Naive thymus-derived CD8-positive, alpha-beta T cell (primary cell): ENCODE measurements around the gene DIPK1B. TPM values are rescaled to one million over a fixed set of nuclear protein-coding genes. Genes with fewer than 3 reads are reported as not detected.

Experiments
- ATAC-seq, 2 donors: fragments of 150-1000 bp; cut with Tn5 transposase in 1 of 2; sonication (Bioruptor Pico), chemical (Tn5 transposase) in 1 of 2; 1 replicate in 1 of 2; 2 replicates in 1 of 2; pipeline ENCODE4 v1.10.0; 2021; ENCODE audit warnings: mild to moderate bottlenecking in 2 of 2, moderate library complexity in 2 of 2
- POLR2A ChIA-PET: fragments of 350-600 bp; sonication (Branson Sonifier 250); formaldehyde crosslinking; loops from one replicate; lab custom pipeline; 2021; ENCODE audit warnings: antibody characterized with exemption; lab: Charles Lee
- DNase-seq, 10 donors: peaks; one replicate each; pipeline versions ENCODE4 v3.0.0 to v3.0.0-alpha.2; 2020 to 2022
- H3K27ac Mint-ChIP-seq, 10 donors: one replicate each; pipeline ENCODE4 v1.8.0; 2020 to 2022; ENCODE audit warnings: mild to moderate bottlenecking in 10 of 10, mixed read lengths in 10 of 10, moderate library complexity in 4 of 10, inconsistent platforms in 1 of 10
- H3K27me3 Mint-ChIP-seq, 5 donors: one replicate each; pipeline ENCODE4 v1.8.0; 2021 to 2022; ENCODE audit warnings: mixed read lengths in 5 of 5
- H3K36me3 Mint-ChIP-seq, 3 donors: one replicate each; pipeline ENCODE4 v1.8.0; 2020 to 2022; ENCODE audit warnings: mixed read lengths in 3 of 3, mild to moderate bottlenecking in 2 of 3, inconsistent platforms in 1 of 3
- H3K4me1 Mint-ChIP-seq, 4 donors: one replicate each; pipeline ENCODE4 v1.8.0; 2021 to 2022; ENCODE audit warnings: mixed read lengths in 4 of 4
- H3K4me3 Mint-ChIP-seq, 10 donors: one replicate each; pipeline ENCODE4 v1.8.0; 2020 to 2022; ENCODE audit warnings: mild to moderate bottlenecking in 10 of 10, mixed read lengths in 10 of 10, moderate library complexity in 6 of 10, inconsistent platforms in 1 of 10
- H3K9me3 Mint-ChIP-seq, 9 donors: one replicate each; pipeline ENCODE4 v1.8.0; 2020 to 2022; ENCODE audit warnings: mixed read lengths in 9 of 9, mild to moderate bottlenecking in 3 of 9, inconsistent platforms in 1 of 9, moderate library complexity in 1 of 9
- polyA plus RNA-seq, 3 donors: library from polyadenylated mRNA; unstranded; fragments of 300-500 nt; fragmentation: Illumina TruSeq; gene quantifications; one replicate each; pipeline ENCODE4 v1.2.3, GENCODE V29; 2021
- total RNA-seq, 8 experiments: library from RNA in 2 of 8; stranded (reverse) in 2 of 8; gene quantifications; one replicate each; pipeline ENCODE4 v1.2.3 and lab custom pipeline; 2021 to 2026

Gene DIPK1B
- total and polyA plus RNA-seq, 5 experiments from 2014 or later = 0.07 to 1.1 (median 0.58) TPM; not detected in 2

GRCh38 chr9:136684799-136685198 is 27.6 kb upstream of the DIPK1B start:
- H3K27ac Mint-ChIP-seq = no peak overlapping the region
- no peaks in the 10 kb centered on the region for H3K36me3 Mint-ChIP-seq
- ATAC-seq = no peak
- POLR2A ChIA-PET = no interaction called here
- no peaks in the 10 kb centered on the region for H3K27me3 Mint-ChIP-seq
- peaks cover 4 to 15% (median 9%) of the 10 kb centered on the region in 4 donors for H3K4me1 Mint-ChIP-seq
- DNase-seq = no peak
- peak overlapping the region in 3 of 10 donors; percentile 24 to 58 (median 48) for H3K4me3 Mint-ChIP-seq
- H3K9me3 Mint-ChIP-seq = no peaks in the 10 kb centered on the region

- peaks cover 4 to 14% (median 9%) of the 10 kb centered on the region in 4 donors for H3K4me1 Mint-ChIP-seq
- no peak for ATAC-seq
- no peak for DNase-seq
- POLR2A ChIA-PET = no interaction called here
- H3K27me3 Mint-ChIP-seq = no peaks in the 10 kb centered on the region
- peak overlapping the region in 4 of 10 donors; percentile 2 to 87 (median 43) for H3K4me3 Mint-ChIP-seq
- no peaks in the 10 kb centered on the region for H3K9me3 Mint-ChIP-seq
- peak overlapping the region in 1 of 10 donors; percentile 38 for H3K27ac Mint-ChIP-seq
- no peaks in the 10 kb centered on the region for H3K36me3 Mint-ChIP-seq
Measured at GRCh38 chr9:136685216-136685615, 27.2 kb upstream of the DIPK1B start.

GRCh38 chr9:136685790-136686533 is 26.4 kb upstream of the DIPK1B start:
- no peak for DNase-seq
- no peaks in the 10 kb centered on the region for H3K9me3 Mint-ChIP-seq
- POLR2A ChIA-PET = interaction anchor here (0.5 to 1.9 kb wide), 2 partner anchors 41 to 445 kb away, joined by 3 to 5 read pairs; no protein-coding TSS in a partner anchor
- H3K36me3 Mint-ChIP-seq = no peaks in the 10 kb centered on the region
- peak overlapping the region in 4 of 10 donors; percentile 56 to 87 (median 61) for H3K27ac Mint-ChIP-seq
- peaks cover 4 to 14% (median 9%) of the 10 kb centered on the region in 4 donors for H3K4me1 Mint-ChIP-seq
- H3K4me3 Mint-ChIP-seq = peak overlapping the region; percentile 66 to 87 (median 79)
- no peaks in the 10 kb centered on the region for H3K27me3 Mint-ChIP-seq
- ATAC-seq = no peak

- H3K27ac Mint-ChIP-seq = no peak overlapping the region
- H3K27me3 Mint-ChIP-seq = no peaks in the 10 kb centered on the region
- ATAC-seq (peak; percentile 6 to 10), DNase-seq (no peak)
- H3K4me1 Mint-ChIP-seq = peaks cover 4 to 14% (median 9%) of the 10 kb centered on the region in 4 donors
- POLR2A ChIA-PET = interaction anchor here (0.5 to 1.9 kb wide), 2 partner anchors 41 to 445 kb away, joined by 3 to 5 read pairs; no protein-coding TSS in a partner anchor
- H3K4me3 Mint-ChIP-seq = peak overlapping the region; percentile 66 to 87 (median 79)
- H3K36me3 Mint-ChIP-seq = no peaks in the 10 kb centered on the region
- H3K9me3 Mint-ChIP-seq = no peaks in the 10 kb centered on the region
Measured at GRCh38 chr9:136686534-136686793, 25.9 kb upstream of the DIPK1B start.

- Mint-ChIP-seq H3K9me3 (no peaks in the 10 kb centered on the region), H3K4me1 (peaks cover 4 to 14% (median 9%) of the 10 kb centered on the region in 4 donors), H3K27me3 (no peaks in the 10 kb centered on the region), H3K36me3 (no peaks in the 10 kb centered on the region), H3K27ac (peak within 1 kb of the TSS in 6 of 10 donors; percentile 29 to 87 (median 60)), H3K4me3 (peak within 1 kb of the TSS; percentile 66 to 87 (median 79))
- DNase-seq (peak in 9 of 10 donors; percentile 30 to 72 (median 45)), ATAC-seq (peak; percentile 83 to 85)
- POLR2A ChIA-PET = interaction anchor here (1.9 kb wide), 1 partner anchor 40 kb away, joined by 5 read pairs; no protein-coding TSS in a partner anchor
Measured at GRCh38 chr9:136686794-136687711, 25.3 kb upstream of the DIPK1B start, which contains the start of gene AGPAT2. TSS of gene AGPAT2 (minus strand) at chr9:136687457. CDS start at chr9:136687357, 100 bp downstream.

GRCh38 chr9:136687721-136688223 is 24.6 kb upstream of the DIPK1B start:
- POLR2A ChIA-PET = interaction anchor here (1.1 kb wide), 1 partner anchor 40 kb away, joined by 5 read pairs; no protein-coding TSS in a partner anchor
- Mint-ChIP-seq H3K9me3 (no peaks in the 10 kb centered on the region), H3K36me3 (no peaks in the 10 kb centered on the region), H3K27ac (peak overlapping the region in 2 of 10 donors; percentile 64 to 75), H3K4me1 (peaks cover 4 to 14% (median 9%) of the 10 kb centered on the region in 4 donors), H3K27me3 (no peaks in the 10 kb centered on the region), H3K4me3 (peak overlapping the region in 9 of 10 donors; percentile 41 to 81 (median 63))
- peak in 1 of 2 donors; percentile 19 for ATAC-seq
- no peak for DNase-seq

GRCh38 chr9:136688274-136689107 is 23.9 kb upstream of the DIPK1B start:
- H3K36me3 Mint-ChIP-seq = no peaks in the 10 kb centered on the region
- DNase-seq = no peak
- H3K4me3 Mint-ChIP-seq = peak overlapping the region in 9 of 10 donors; percentile 22 to 81 (median 66)
- H3K9me3 Mint-ChIP-seq = no peaks in the 10 kb centered on the region
- POLR2A ChIA-PET = interaction anchor here (1.0 to 1.1 kb wide), 2 partner anchors 12 to 40 kb away, joined by 4 to 5 read pairs; no protein-coding TSS in a partner anchor
- peaks cover 4 to 14% (median 9%) of the 10 kb centered on the region in 4 donors for H3K4me1 Mint-ChIP-seq
- H3K27me3 Mint-ChIP-seq = peaks cover 0 to 3% (median 0%) of the 10 kb centered on the region in 5 donors
- peak overlapping the region in 4 of 10 donors; percentile 25 to 75 (median 46) for H3K27ac Mint-ChIP-seq
- ATAC-seq = no peak

- no peak for DNase-seq
- POLR2A ChIA-PET = interaction anchor here (1.0 kb wide), 1 partner anchor 13 kb away, joined by 4 read pairs; no protein-coding TSS in a partner anchor
- Mint-ChIP-seq H3K9me3 (no peaks in the 10 kb centered on the region), H3K36me3 (no peaks in the 10 kb centered on the region), H3K27ac (peak overlapping the region in 1 of 10 donors; percentile 75), H3K27me3 (peaks cover 0 to 3% (median 0%) of the 10 kb centered on the region in 5 donors), H3K4me1 (peaks cover 4 to 14% (median 9%) of the 10 kb centered on the region in 4 donors), H3K4me3 (peak overlapping the region in 7 of 10 donors; percentile 23 to 71 (median 59))
- ATAC-seq = no peak
Measured at GRCh38 chr9:136689108-136689460, 23.3 kb upstream of the DIPK1B start.

GRCh38 chr9:136690104-136690805 is 22.1 kb upstream of the DIPK1B start:
- Mint-ChIP-seq H3K27ac (peak overlapping the region in 1 of 10 donors; percentile 72), H3K9me3 (no peaks in the 10 kb centered on the region), H3K4me3 (no peak overlapping the region), H3K36me3 (no peaks in the 10 kb centered on the region), H3K4me1 (peaks cover 4 to 14% (median 10%) of the 10 kb centered on the region in 4 donors), H3K27me3 (peaks cover 0 to 3% (median 0%) of the 10 kb centered on the region in 5 donors)
- DNase-seq = no peak
- POLR2A ChIA-PET = interaction anchor here (0.6 to 1.6 kb wide), 2 partner anchors 26 to 38 kb away, joined by 3 read pairs; no protein-coding TSS in a partner anchor
- no peak for ATAC-seq

- H3K9me3 Mint-ChIP-seq = no peaks in the 10 kb centered on the region
- POLR2A ChIA-PET = interaction anchor here (1.6 kb wide), 1 partner anchor 38 kb away, joined by 3 read pairs; no protein-coding TSS in a partner anchor
- DNase-seq = no peak
- peaks cover 0 to 3% (median 0%) of the 10 kb centered on the region in 5 donors for H3K27me3 Mint-ChIP-seq
- H3K36me3 Mint-ChIP-seq = no peaks in the 10 kb centered on the region
- H3K4me1 Mint-ChIP-seq = peaks cover 2 to 13% (median 12%) of the 10 kb centered on the region in 4 donors
- H3K4me3 Mint-ChIP-seq = no peak overlapping the region
- no peak for ATAC-seq
- no peak overlapping the region for H3K27ac Mint-ChIP-seq
Measured at GRCh38 chr9:136690806-136691261, 21.5 kb upstream of the DIPK1B start.
